Testis (tissue), 2 donors: ENCODE results near the gene CYFIP2.

Experiments
- CTCF ChIP-seq, 3 experiments: fragments of 450-650 bp in 2 of 3; fragments of 200-600 bp in 1 of 3; sonication (generic) in 1 of 3; IDR thresholded peaks; one replicate each; pipeline ENCODE4 v1.5.1; 2016 to 2019; ENCODE audit warnings: antibody characterized with exemption in 3 of 3, mild to moderate bottlenecking in 2 of 3, moderate library complexity in 1 of 3
- POLR2A ChIP-seq: fragments of 450-650 bp; IDR thresholded peaks from one replicate; pipeline ENCODE4 v1.6.1; 2017; ENCODE audit warnings: antibody characterized with exemption, mild to moderate bottlenecking, moderate library complexity

DNA sequence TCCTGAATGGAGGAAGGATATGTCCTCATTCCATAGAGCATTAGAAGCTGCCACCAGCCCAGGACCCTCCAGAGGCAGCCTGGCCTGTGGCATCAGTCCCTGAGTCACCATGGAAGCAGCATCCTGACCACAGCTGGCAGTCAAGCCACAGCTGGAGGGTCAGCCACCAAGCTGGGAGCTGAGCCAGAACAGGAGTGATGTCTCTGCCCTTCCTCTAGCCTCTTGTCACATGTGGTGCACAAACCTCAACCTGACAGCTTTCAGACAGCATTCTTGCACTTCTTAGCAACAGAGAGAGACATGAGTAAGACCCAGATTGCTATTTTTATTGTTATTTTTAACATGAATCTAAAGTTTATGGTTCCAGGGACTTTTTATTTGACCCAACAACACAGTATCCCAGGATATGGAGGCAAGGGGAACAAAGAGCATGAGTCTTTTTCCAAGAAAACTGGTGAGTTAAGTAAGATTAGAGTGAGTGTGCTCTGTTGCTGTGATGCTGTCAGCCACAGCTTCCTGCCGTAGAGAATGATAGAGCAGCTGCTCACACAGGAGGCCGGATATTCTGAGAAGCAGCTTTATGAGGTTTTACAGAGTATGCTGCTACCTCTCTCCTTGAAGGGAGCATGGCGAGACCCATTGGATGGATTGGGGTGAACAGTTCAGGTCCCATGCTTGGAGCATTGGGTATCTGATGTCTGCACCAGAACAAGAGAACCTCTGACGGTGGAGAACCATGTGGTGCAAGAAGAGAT lies 13.0 kb upstream of the CYFIP2 start:
- TF ChIP-seq CTCF (IDR thresholded peaks at IDR 0.05) (no peak), POLR2A (no peak)
